ENCODE measurements around the gene ADK. TPM values are rescaled to one million over a fixed set of nuclear protein-coding genes. Genes with fewer than 3 reads are reported as not detected.

Gene ADK
- total RNA-seq, 1 experiment from 2014 or later = 66.6 TPM

- Mint-ChIP-seq H3K4me3 (ENCODE audit: low read depth, unreplicated experiment) (no peak overlapping the region), H3K27me3 (ENCODE audit: unreplicated experiment) (no peaks in the 10 kb centered on the region), H3K9me3 (ENCODE audit: low read depth, unreplicated experiment) (no peaks in the 10 kb centered on the region), H3K27ac (ENCODE audit: unreplicated experiment) (no peak overlapping the region), H3K36me3 (ENCODE audit: insufficient read depth, unreplicated experiment) (peaks cover 5% of the 10 kb centered on the region), H3K4me1 (ENCODE audit: low read depth, unreplicated experiment) (no peaks in the 10 kb centered on the region)
- CTCF ChIA-PET = no interaction called here
- intact Hi-C loops (cut with micrococcal nuclease; ENCODE audit: unreplicated experiment) = no loop called here
- no peak for DNase-seq
- no peak for TF ChIP-seq CTCF (IDR thresholded peaks at IDR 0.05; ENCODE audit: unreplicated experiment)
- BruUV-seq (replicated peaks) = no TSS peak
Observed at GRCh38 chr10:74658511-74658910, 507.5 kb downstream of the ADK start.

DNA sequence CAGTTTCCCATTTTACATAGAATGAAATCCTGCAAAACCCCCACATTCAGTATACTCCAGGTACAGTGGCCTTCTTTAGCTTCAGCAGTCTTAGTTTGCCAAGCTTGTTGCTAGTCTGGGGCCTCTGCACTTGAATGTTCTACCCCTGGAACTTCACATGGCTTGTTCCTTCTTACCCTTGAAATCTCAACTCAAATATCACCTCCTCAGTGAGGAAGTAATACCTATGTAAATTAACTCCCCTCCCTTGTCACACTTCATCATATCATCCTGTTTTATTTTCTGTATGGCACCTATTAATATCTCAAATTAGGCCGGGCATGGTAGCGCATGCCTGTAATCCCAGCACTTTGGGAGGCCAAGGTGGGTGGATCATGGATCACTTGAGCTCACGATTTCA lies 511.6 kb downstream of the ADK start:
- BruUV-seq (replicated peaks) = no TSS peak
- DNase-seq = no peak
- CTCF ChIA-PET = interaction anchor here (1.1 kb wide), 1 partner anchor 10 kb away, joined by 3 read pairs; no protein-coding TSS in a partner anchor
- H3K9me3 Mint-ChIP-seq (ENCODE audit: low read depth, unreplicated experiment) = no peaks in the 10 kb centered on the region
- H3K4me1 Mint-ChIP-seq (ENCODE audit: low read depth, unreplicated experiment) = no peaks in the 10 kb centered on the region
- no peak overlapping the region for H3K4me3 Mint-ChIP-seq (ENCODE audit: low read depth, unreplicated experiment)
- no peaks in the 10 kb centered on the region for H3K27me3 Mint-ChIP-seq (ENCODE audit: unreplicated experiment)
- TF ChIP-seq CTCF (IDR thresholded peaks at IDR 0.05; ENCODE audit: unreplicated experiment) = no peak
- H3K27ac Mint-ChIP-seq (ENCODE audit: unreplicated experiment) = no peak overlapping the region
- H3K36me3 Mint-ChIP-seq (ENCODE audit: insufficient read depth, unreplicated experiment) = no peaks in the 10 kb centered on the region
- intact Hi-C loops (cut with micrococcal nuclease; ENCODE audit: unreplicated experiment) = no loop called here

DNA sequence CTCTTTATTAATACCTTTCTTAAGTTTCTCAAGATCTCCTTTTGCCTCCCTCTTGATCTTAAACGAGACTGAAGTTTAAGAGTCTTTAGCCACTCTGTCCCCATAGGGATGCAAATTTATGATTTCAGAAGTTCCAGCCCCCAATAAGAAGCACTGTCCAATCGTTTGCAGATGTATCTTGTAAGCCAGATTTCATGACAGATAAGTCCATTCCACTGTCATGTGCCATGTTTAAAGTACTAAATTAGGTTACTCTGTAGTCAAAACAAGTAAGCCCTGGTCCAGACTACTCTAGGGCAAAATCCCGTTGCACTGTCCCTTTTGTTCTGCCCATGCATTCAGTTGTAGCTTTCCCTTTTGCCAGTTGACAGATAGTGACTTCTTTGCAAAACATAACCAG lies 518.2 kb downstream of the ADK start:
- CTCF ChIA-PET = interaction anchor here (0.8 kb wide), 1 partner anchor 10 kb away, joined by 3 read pairs; no protein-coding TSS in a partner anchor
- Mint-ChIP-seq H3K36me3 (ENCODE audit: insufficient read depth, unreplicated experiment) (no peaks in the 10 kb centered on the region), H3K4me3 (ENCODE audit: low read depth, unreplicated experiment) (no peak overlapping the region), H3K27me3 (ENCODE audit: unreplicated experiment) (no peaks in the 10 kb centered on the region), H3K4me1 (ENCODE audit: low read depth, unreplicated experiment) (no peaks in the 10 kb centered on the region), H3K27ac (ENCODE audit: unreplicated experiment) (no peak overlapping the region), H3K9me3 (ENCODE audit: low read depth, unreplicated experiment) (no peaks in the 10 kb centered on the region)
- TF ChIP-seq CTCF (IDR thresholded peaks at IDR 0.05; ENCODE audit: unreplicated experiment) = no peak
- DNase-seq = no peak
- intact Hi-C loops (cut with micrococcal nuclease; ENCODE audit: unreplicated experiment) = no loop called here
- BruUV-seq (replicated peaks) = no TSS peak

DNA sequence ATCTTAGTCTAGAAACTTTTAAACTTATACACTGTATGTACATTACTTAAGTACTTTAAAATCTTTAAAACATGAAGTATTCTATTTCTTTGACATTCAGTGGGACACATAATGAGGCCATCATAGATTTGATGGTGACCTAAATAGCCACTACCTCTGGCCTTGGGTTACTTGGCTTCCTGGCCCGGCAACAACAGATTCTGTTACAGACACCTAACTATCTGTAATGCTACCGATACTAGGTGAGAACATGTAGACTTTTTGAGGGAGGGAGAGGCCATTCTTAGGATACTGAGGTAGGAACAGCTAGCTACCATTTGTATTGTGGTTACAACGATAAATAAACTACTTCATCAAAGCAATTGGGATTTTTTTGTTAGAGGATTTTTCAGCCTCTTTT lies 520.7 kb downstream of the ADK start:
- no TSS peak for BruUV-seq (replicated peaks)
- intact Hi-C loops (cut with micrococcal nuclease; ENCODE audit: unreplicated experiment) = no loop called here
- no peak overlapping the region for H3K4me3 Mint-ChIP-seq (ENCODE audit: low read depth, unreplicated experiment)
- TF ChIP-seq CTCF (IDR thresholded peaks at IDR 0.05; ENCODE audit: unreplicated experiment) = no peak
- H3K9me3 Mint-ChIP-seq (ENCODE audit: low read depth, unreplicated experiment) = no peaks in the 10 kb centered on the region
- H3K4me1 Mint-ChIP-seq (ENCODE audit: low read depth, unreplicated experiment) = no peaks in the 10 kb centered on the region
- H3K27ac Mint-ChIP-seq (ENCODE audit: unreplicated experiment) = no peak overlapping the region
- no peak for DNase-seq
- CTCF ChIA-PET = interaction anchor here (1.3 kb wide), 1 partner anchor 9 kb away, joined by 3 read pairs; no protein-coding TSS in a partner anchor
- H3K27me3 Mint-ChIP-seq (ENCODE audit: unreplicated experiment) = no peaks in the 10 kb centered on the region
- no peaks in the 10 kb centered on the region for H3K36me3 Mint-ChIP-seq (ENCODE audit: insufficient read depth, unreplicated experiment)
